Pancreas (tissue), 10 donors: ENCODE data around the gene RAD51B. TPM values are rescaled to one million over a fixed set of nuclear protein-coding genes. Genes with fewer than 3 reads are reported as not detected.
A peak's percentile ranks its signal among the peaks of the same experiment; 100 is the strongest.

Source experiments
- ATAC-seq, 4 donors: fragments of 200-7000 bp; cut with Tn5 transposase; one replicate each; pipeline versions ENCODE4 v1.8.0 to v1.9.1; 2020; ENCODE audit warnings: mild to moderate bottlenecking in 4 of 4, moderate library complexity in 4 of 4
- DNase-seq, 6 donors: peaks; one replicate each; pipeline ENCODE4 v3.0.0-alpha.2; 2020
- FAIRE-seq: peaks from 2 replicates; lab custom pipeline; 2012; peaks lifted over from hg19 to GRCh38; lab: Jason Lieb, UNC
- H3K27ac ChIP-seq, 4 donors: fragments of 200-600 bp; sonication (generic); 1 replicate in 3 of 4; 2 replicates in 1 of 4; pipeline versions ENCODE4 v1.5.0 to v1.8.0; 2020
- H3K27me3 ChIP-seq, 4 donors: fragments of 200-600 bp; one replicate each; pipeline ENCODE4 v1.8.0; 2021
- H3K36me3 ChIP-seq, 3 donors: fragments of 200-600 bp; sonication (generic) in 1 of 3; one replicate each; pipeline versions ENCODE4 v1.5.0 to v1.8.0; 2020 to 2021
- H3K4me1 ChIP-seq, 3 donors: fragments of 200-600 bp; one replicate each; pipeline ENCODE4 v1.8.0; 2021
- H3K4me3 ChIP-seq, 4 donors: fragments of 200-600 bp; sonication (generic) in 2 of 4; one replicate each; pipeline versions ENCODE4 v1.5.0 to v1.8.0; 2020 to 2021
- H3K9me3 ChIP-seq, 4 donors: fragments of 200-600 bp; one replicate each; pipeline ENCODE4 v1.8.0; 2021
- CTCF ChIP-seq, 4 donors: fragments of 200-600 bp; sonication (generic) in 3 of 4; IDR thresholded peaks; one replicate each; pipeline versions ENCODE4 v1.5.0 to v1.8.0; 2021; ENCODE audit warnings: antibody characterized with exemption in 4 of 4
- WGBS, 2 donors: extraction: QIAGEN DNeasy Blood & Tissue Kit; methylation state at CpG; one replicate each; pipeline ENCODE4 v1.1.7; 2013; 5-methylcytosine and 5-hydroxymethylcytosine counted together
- intact Hi-C, 3 donors: fragments of 100-400 bp; cut with DNase I; formaldehyde crosslinking; loops; one replicate each; pipeline versions ENCODE4 v1.11.1 to v1.14.2; 2022
- polyA plus RNA-seq, 2 donors: library from polyadenylated mRNA; stranded (reverse); fragments of 200-250 nt; gene quantifications; one replicate each; pipeline ENCODE4 v1.2.3, GENCODE V29; 2013
- total RNA-seq, 6 donors: library from RNA; stranded (reverse); fragmentation: NEBNext Ultra II Directional in 4 of 6; extraction: Animal tissue kit (Norgen Biotek cat#: 25700) in 4 of 6; gene quantifications; one replicate each; pipeline versions ENCODE4 v1.2.1 to v1.2.4, GENCODE V29; 2021 to 2023
- donor health status: healthy with polysubstance abuse.
- donor health status: DM: no; HTN: no; CAD: no; lungs with moderate emphysema.
- donor health status: DM: no; HTN: no; CAD: no.
- donor health status: control.
- donor health status: control.
- donor health status: Bipolar disorder and iron deficiency.
- donor health status: DM: yes; HTN: yes; CAD: no.
- donor health status: DM: no; HTN: no; CAD: no.
- donor health status: DM: no; HTN: no; CAD: no.
- donor health status: DM: yes; HTN: yes; CAD: no.

RAD51B gene
- total and polyA plus RNA-seq, 8 donors = 1.1 to 17.3 (median 5.8) TPM

DNA sequence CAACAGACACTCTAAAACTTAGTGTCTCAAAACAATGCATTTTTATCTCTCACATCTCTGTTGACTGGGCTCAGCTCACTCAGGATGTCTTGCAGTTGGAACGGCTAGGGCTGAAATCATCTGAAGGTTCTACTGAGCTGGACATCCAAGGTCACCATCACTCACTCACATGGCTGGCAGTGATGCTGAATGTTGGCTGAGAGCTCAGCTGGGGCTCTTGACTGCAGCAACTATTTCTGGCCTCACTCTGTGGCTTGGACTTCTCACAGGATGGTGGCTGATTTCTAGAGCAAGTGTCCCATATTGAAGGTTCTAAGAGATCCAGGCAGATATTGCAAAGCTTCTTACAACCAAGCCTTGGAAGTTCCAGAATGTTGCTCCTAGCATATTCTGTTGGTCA is 806.8 kb downstream of the RAD51B start:
- DNase-seq (no peak), ATAC-seq (no peak), FAIRE-seq (no peak)
- Histone ChIP-seq H3K4me1 (peaks cover 8 to 40% (median 20%) of the 10 kb centered on the region in 3 donors), H3K36me3 (no peaks in the 10 kb centered on the region), H3K27ac (peak overlapping the region; percentile 85 to 94 (median 92)), H3K9me3 (no peaks in the 10 kb centered on the region), H3K27me3 (no peaks in the 10 kb centered on the region), H3K4me3 (no peak overlapping the region)
- WGBS, 2 donors = 9 to 20% methylated on average over 1 of the region's 1 CpG
- intact Hi-C loops = no loop called here
- no peak for TF ChIP-seq CTCF (IDR thresholded peaks at IDR 0.05)

DNA sequence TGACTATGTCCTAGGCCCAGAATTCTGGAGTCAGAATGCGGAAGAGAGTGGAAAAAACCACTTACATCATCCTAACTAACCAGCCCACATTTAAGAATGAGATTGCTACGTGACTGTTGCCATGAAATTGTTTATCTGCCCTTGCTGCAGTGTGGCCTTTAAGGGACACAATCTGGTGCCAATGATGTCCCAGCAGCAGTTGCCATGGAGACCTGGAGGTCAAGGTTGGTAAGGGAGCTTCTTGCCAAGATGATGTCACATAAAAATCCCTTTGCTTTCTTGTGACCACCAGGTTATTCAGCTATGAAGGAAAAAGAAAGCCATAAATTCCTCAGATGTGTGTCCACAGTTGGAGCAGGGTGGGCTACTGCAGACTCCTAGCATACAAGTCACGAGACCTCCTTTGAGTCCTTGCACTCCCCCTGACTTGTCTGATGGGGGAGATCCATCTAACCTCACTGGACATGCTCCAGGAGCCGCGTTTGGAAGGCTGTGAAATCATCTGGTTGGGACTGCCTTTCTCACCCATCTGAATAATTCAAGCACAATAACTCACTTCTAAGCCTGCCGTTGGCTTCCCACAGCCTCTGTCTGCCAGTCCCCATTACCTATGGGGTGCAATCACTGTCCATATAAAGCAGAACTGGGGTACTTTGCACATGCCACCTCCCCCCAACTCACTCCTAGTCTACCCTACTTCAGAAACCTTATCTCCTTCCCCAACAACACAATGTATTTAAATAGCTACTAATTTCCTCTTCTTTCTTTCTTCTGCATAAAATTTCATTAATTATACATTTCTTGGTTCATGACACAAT is 807.7 kb downstream of the RAD51B start:
- WGBS, 2 donors = 43% methylated on average over 6 of the region's 6 CpGs
- no peaks in the 10 kb centered on the region for H3K36me3 ChIP-seq
- H3K9me3 ChIP-seq = no peaks in the 10 kb centered on the region
- ATAC-seq = peak; percentile 54 to 66 (median 62)
- peak overlapping the region in 1 of 4 donors; percentile 22 for H3K4me3 ChIP-seq
- H3K27ac ChIP-seq = peak overlapping the region; percentile 85 to 94 (median 92)
- H3K4me1 ChIP-seq = peaks cover 8 to 40% (median 20%) of the 10 kb centered on the region in 3 donors
- peak in 4 of 6 donors; percentile 67 to 76 (median 70) for DNase-seq
- FAIRE-seq = no peak
- TF ChIP-seq CTCF (IDR thresholded peaks at IDR 0.05) = no peak
- intact Hi-C loops = no loop called here
- H3K27me3 ChIP-seq = no peaks in the 10 kb centered on the region

DNA sequence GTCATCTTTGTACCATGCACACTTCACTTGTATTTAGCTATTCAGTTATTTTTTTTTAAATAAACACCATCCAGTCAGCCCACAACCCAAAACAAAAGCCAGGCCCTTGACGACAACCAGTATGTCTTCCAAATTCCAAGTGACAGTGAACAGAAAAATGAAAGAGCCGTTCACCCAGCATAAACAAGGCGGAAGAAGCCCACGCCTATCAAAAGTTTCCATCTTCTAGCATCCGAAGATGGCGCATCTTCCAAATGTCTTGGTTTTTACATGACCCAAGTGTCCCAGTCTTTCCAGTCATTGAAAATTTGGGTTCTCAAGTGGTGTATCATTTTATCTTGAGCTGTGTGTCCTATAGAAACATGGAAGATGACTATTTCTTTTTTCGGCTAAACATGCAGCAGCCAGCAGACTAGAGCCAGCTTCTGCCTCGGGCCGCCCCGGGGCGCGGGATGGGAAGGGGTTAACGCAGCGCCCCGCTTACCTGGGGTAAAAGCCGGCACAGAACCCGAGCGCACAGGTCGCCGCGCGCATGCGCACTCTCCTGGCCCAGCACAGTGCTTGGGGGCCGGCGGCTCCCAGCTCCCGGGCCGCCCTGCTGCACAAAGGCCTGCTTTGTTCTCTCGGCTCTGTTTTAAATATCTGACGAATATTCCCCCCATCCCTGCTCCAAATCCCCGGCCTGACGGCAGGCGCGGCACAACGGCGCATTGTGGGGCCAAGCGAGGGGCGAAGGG is 808.5 kb downstream of the RAD51B start:
- Histone ChIP-seq H3K27me3 (no peaks in the 10 kb centered on the region), H3K27ac (peak overlapping the region; percentile 85 to 94 (median 92)), H3K36me3 (no peaks in the 10 kb centered on the region), H3K4me1 (peaks cover 8 to 40% (median 20%) of the 10 kb centered on the region in 3 donors), H3K4me3 (peak overlapping the region in 3 of 4 donors; percentile 10 to 22 (median 21)), H3K9me3 (no peaks in the 10 kb centered on the region)
- ATAC-seq = peak; percentile 66 to 78 (median 72)
- intact Hi-C loops = no loop called here
- DNase-seq = peak; percentile 66 to 90 (median 75)
- WGBS, 2 donors = 28 to 35% methylated on average over 34 to 37 of the region's 37 CpGs
- TF ChIP-seq CTCF (IDR thresholded peaks at IDR 0.05) = no peak
- FAIRE-seq = no peak

- H3K4me1 ChIP-seq = peaks cover 8 to 40% (median 20%) of the 10 kb centered on the region in 3 donors
Measured at GRCh38 chr14:68628605-68629310, 809.2 kb downstream of the RAD51B start.

More at GRCh38 chr14:68628605-68629310, 809.2 kb downstream of the RAD51B start:
- Histone ChIP-seq H3K4me3 (peak overlapping the region in 2 of 4 donors; percentile 21 to 22), H3K36me3 (no peaks in the 10 kb centered on the region), H3K27ac (peak overlapping the region; percentile 85 to 94 (median 92)), H3K27me3 (no peaks in the 10 kb centered on the region), H3K9me3 (no peaks in the 10 kb centered on the region)
- WGBS, 2 donors = 12 to 29% methylated on average over 30 of the region's 30 CpGs
- intact Hi-C loops = no loop called here
- peak in 4 of 6 donors; percentile 59 to 79 (median 70) for DNase-seq
- no peak for TF ChIP-seq CTCF (IDR thresholded peaks at IDR 0.05)
- FAIRE-seq = no peak
- peak; percentile 65 to 81 (median 74) for ATAC-seq
